Umbilical cord (tissue), 2 donors: Measurements from ENCODE around the gene SMAP1. TPM values are rescaled to one million over a fixed set of nuclear protein-coding genes. Genes with fewer than 3 reads are reported as not detected.

Experiments
- DNase-seq: peaks from one replicate; pipeline ENCODE4 v3.0.0-alpha.2; 2015; ENCODE audit warnings: low spot score
- total RNA-seq: library from RNA; depleted of rRNA; stranded (reverse); fragments of >200 nt; gene quantifications from one replicate; pipeline ENCODE4 v1.2.3, GENCODE V29; 2014; ENCODE audit warnings: low replicate concordance; ENCODE audit not compliant: insufficient read depth

Gene SMAP1
- total RNA-seq, 1 donor from 2014 or later, result 15.9 TPM

- DNase-seq, result no peak
These were observed 173.4 kb downstream of the SMAP1 start for GRCh38 chr6:70841112-70841511.

DNA sequence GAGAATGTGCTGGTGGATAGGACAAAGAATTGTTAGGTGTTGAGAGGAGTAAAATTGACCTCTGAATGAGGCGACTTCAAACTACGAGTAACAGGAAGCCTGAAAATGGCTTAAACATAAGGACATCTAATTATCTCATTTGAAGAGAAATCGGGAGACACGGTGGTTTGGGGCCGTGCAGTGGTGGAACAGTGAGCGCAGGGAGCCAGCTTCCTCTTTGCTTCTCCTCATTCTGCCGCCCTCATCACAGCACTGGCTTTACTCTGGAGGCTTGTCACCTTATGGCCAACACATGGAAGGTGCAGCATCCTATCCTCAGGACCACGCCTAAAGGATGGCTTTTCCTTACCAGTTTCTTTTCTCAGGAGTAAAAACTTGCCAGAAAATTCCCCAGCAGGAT, 174.9 kb downstream of the SMAP1 start:
- DNase-seq, result no peak

GRCh38 chr6:70843328-70843918, 175.7 kb downstream of the SMAP1 start:
- DNase-seq, result no peak

DNA sequence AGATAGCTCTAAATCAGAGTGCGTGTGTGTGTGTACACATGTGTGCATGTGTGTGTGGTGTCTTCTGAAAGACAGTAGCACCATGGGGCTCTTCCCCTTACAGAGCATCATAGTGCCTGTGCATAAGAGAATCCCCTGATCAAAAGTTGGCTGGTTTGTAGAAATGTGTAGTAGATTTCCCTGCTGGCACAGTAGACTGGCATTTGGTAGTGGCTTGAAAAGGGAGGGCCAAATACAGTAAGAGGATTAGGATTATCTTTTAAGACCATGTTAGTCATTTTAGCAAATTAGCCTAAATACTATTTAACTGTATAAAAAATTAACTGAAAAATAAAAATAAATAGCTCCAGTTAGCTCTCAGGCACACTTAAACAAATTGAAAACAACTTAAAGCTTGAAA, 176.6 kb downstream of the SMAP1 start:
- DNase-seq, result no peak

- DNase-seq, result no peak
These were observed 178.6 kb downstream of the SMAP1 start for GRCh38 chr6:70846207-70846835.

DNA sequence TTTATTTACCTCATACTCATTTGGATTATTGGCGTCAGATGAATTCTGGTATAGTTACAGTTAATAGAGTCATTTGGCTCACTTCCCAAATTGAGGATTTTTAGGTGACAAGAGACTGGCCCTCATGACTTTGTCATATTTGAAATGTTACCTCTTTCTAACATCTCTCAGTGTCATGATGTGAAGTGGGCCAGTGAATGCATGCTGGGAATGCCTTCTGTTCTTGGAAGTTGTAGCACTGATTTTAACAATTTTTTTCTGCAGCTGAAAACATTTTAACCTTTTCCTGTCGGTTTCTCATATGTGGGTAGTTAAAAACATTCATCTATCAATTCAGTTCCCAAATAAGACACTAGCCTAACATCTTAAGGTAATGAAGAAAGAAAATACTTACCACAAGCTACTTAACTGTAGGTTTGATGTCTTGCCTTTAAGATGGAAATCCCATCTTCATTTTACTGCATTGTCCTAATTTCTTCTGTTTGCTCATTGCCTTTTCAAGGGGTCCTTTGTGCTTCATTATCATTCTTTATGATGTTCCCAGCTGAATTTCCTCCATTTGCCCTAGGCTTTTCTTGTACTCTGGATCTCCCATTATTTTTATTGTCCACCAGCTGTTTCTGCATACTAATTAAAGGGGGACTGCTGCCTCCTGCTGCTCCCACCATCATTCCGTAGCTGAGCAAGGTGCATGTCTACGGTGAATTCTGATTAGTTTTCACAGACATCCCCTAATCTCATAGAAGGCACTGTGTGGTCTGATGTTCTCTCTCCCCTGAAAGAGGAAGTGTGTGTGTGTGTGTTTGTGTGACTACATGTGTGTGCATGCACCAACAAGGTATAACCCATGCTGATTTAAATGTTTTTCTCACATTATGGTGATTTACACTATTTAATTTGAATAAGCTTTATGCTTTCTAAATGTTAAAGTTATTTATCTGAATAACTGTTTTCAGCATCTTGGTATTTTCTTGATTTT, 179.7 kb downstream of the SMAP1 start:
- DNase-seq, result no peak

DNA sequence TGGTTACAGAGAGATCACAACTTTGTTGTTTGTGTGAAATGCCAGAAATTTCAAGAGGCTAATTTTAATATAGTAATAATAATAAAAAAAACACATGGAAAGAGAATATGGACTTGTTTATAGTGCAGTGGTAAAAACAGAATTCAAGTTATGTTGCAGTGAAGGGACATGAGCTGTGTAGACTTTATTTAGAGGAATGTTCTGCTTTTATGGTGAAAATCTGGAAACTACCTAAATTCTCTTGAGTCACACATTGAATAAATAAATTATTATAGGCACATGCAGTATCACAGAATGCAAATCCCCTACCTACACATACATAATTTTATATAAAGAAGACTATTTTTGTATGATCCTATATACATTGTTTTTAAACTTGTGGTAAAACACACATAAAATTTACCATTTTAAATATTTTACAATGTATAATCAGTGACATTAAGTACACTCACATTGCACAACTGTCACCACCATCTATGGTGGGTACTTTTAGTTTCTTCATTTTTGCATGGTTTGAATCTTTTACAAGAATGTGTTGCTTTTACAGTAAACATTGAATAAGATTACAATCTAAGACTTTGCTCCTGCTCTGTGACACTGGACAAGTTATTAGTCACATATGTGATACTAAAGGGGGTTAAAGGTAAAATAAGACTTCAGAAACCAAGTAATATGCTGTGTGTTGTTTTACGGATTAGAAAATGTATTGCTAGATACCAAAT, 181.8 kb downstream of the SMAP1 start:
- no peak for DNase-seq

- no peak for DNase-seq
These were observed 185.1 kb downstream of the SMAP1 start for GRCh38 chr6:70852667-70853246.

DNA sequence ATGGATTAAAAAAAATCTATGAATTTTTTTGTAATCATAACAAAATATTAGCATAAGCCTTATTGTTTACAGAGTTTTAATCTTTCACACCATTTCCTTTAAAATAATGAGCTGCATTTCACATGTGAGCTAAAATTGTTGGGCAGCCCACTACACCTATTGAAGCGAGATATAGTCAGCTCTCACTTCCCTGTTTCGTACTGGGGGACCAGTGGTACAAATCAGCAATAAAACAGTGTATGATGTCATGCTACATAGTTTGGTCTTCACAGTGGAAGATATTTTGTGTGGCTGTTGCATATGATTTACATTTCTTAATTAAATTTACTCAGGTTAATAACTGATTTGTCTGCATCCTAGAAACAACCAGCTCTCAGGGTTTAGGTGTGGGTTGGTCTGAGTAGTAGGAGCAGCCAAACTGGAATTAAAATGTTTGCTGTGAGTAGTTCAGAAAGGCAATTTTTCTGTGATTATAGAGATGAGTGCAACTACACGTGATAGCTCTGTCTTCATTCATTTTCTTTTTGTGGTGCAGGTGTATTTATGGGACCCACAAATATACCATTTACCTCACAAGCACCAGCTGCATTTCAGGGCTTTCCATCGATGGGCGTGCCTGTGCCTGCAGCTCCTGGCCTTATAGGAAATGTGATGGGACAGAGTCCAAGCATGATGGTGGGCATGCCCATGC, 189.8 kb downstream of the SMAP1 start:
- no peak for DNase-seq

DNA sequence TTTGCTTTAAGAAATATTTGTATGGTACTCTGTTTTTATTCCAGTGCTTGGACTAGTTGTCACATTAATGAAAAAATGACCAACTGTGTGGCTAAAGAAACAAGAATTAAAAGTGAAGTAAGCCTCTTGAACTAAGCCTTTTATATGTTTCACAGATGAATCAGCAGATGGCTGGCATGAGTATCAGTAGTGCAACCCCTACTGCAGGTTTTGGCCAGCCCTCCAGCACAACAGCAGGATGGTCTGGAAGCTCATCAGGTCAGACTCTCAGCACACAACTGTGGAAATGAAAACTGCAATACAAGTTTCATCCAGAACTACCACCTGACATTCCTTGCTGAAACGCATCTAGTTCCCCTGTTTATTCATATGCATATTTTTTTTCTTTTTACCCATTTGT, 192.4 kb downstream of the SMAP1 start:
- DNase-seq, result no peak

DNA sequence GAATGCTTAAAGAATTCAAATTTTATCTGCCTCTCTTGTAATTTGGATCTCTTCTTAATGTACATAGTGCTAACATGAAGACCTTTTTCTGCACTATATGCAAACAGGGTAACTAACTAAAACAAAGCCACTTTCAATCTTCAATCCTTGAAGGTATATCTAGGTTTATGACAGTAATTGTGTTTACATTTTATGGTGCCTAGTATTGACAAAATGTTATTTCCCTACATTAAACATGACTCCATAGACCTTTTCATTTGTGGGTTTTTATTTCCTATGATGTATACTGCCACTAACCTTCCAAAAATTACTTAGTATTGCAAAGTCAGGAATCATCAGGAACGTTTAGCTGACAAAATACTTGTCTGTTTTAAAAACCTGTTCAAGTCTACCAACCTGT, 193.2 kb downstream of the SMAP1 start:
- no peak for DNase-seq

- no peak for DNase-seq
These were observed 195.7 kb downstream of the SMAP1 start for GRCh38 chr6:70863343-70863742.

DNA sequence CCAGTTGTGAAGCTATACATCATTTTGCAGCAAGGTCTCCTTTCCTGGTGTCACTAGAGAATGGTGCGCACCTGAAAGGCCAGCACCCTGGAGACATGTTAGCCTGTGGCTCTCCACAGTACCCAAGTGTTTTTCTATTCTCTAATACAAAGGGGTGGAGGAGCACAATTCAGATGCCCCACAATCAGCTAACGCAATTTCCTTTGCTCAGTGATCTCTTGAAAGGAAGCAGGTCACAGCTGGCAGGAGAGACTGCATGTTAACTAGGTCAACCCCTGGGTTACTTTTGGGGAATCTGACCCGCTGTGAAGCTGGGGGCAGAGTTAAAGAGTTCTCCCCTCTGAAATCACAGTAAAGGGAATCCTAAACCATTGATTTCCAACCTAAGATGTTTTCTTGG, 196.7 kb downstream of the SMAP1 start:
- no peak for DNase-seq

- DNase-seq, result no peak
These were observed 204.8 kb downstream of the SMAP1 start for GRCh38 chr6:70872469-70872868.

- no peak for DNase-seq
These were observed 206.7 kb downstream of the SMAP1 start for GRCh38 chr6:70874181-70874913.

GRCh38 chr6:70879496-70879895, 211.8 kb downstream of the SMAP1 start:
- DNase-seq, result no peak

- DNase-seq, result peak; percentile 39
These were observed 216.6 kb downstream of the SMAP1 start for GRCh38 chr6:70884074-70884983.

- no peak for DNase-seq
These were observed 218.4 kb downstream of the SMAP1 start for GRCh38 chr6:70886071-70886470.

DNA sequence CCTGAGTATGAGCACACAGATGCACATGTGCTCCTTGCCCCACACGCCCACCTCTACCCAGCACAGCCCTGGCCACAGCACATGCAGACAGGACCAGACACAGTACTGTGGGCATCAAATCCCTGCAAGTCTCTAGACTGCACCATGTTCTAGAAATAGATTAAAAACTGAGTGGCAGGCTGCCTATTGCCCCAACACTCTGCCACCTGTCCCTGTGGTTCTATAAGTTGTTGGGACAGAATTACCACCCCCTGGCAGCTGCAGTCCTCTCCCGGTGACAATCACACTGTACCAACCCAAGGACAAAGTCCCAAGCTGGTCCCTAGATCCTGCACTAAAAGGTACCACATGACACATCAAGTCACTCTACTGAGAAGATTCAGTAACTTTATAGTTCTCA, 219.0 kb downstream of the SMAP1 start:
- DNase-seq, result no peak
